Duodenal mucosa (tissue), 2 donors: ENCODE results near the gene NAALADL2.

ENCODE experiments used
- H3K27ac ChIP-seq: one replicate; pipeline ENCODE4 v1.7.0; 2013; ENCODE audit warnings: low read depth, low read length
- H3K27me3 ChIP-seq, 2 donors: one replicate each; pipeline ENCODE4 v1.7.0; 2013; ENCODE audit warnings: low read length in 2 of 2, control low read depth in 1 of 2; ENCODE audit not compliant: insufficient read depth in 2 of 2, control insufficient read depth in 1 of 2
- H3K36me3 ChIP-seq, 2 donors: one replicate each; pipeline ENCODE4 v1.7.0; 2013; ENCODE audit warnings: low read length in 2 of 2, control low read depth in 1 of 2; ENCODE audit not compliant: insufficient read depth in 2 of 2, control insufficient read depth in 1 of 2
- H3K4me1 ChIP-seq, 2 donors: one replicate each; pipeline ENCODE4 v1.7.0; 2013; ENCODE audit warnings: low read length in 2 of 2, control low read depth in 1 of 2; ENCODE audit not compliant: insufficient read depth in 2 of 2, control insufficient read depth in 1 of 2
- H3K4me3 ChIP-seq, 2 donors: one replicate each; pipeline ENCODE4 v1.7.0; 2013; ENCODE audit warnings: low read length in 2 of 2, low read depth in 1 of 2
- H3K9ac ChIP-seq, 2 donors: one replicate each; pipeline ENCODE4 v1.7.0; 2013; ENCODE audit warnings: low read length in 2 of 2, low read depth in 1 of 2
- H3K9me3 ChIP-seq, 2 donors: one replicate each; pipeline ENCODE4 v1.7.0; 2013; ENCODE audit warnings: low read length in 2 of 2, control low read depth in 1 of 2; ENCODE audit not compliant: control insufficient read depth in 1 of 2

The NAALADL2 gene

DNA sequence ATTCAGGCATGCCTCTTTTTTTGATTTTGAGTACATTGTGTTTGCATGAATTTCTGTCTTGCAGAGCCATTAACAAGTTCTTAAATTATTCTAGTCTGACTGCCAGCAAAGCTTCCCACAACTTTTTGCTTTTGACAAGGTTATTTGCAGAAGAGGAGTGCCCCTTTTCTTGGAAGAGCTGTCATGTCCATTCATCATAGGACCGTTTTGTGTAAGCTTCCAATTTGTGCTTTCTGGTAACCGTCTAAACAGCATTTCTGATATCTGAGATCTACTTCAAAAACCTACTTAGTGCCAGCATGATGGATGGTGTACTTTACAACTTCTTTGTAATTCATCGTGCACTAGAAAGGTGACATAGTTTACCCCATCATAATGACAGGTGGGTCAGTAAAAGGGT is 379.7 kb downstream of the NAALADL2 start:
- Histone ChIP-seq H3K36me3 (no peaks in the 10 kb centered on the region), H3K9ac (no peak overlapping the region), H3K4me1 (no peaks in the 10 kb centered on the region), H3K27ac (no peak overlapping the region), H3K27me3 (no peaks in the 10 kb centered on the region), H3K4me3 (no peak overlapping the region), H3K9me3 (no peaks in the 10 kb centered on the region)

DNA sequence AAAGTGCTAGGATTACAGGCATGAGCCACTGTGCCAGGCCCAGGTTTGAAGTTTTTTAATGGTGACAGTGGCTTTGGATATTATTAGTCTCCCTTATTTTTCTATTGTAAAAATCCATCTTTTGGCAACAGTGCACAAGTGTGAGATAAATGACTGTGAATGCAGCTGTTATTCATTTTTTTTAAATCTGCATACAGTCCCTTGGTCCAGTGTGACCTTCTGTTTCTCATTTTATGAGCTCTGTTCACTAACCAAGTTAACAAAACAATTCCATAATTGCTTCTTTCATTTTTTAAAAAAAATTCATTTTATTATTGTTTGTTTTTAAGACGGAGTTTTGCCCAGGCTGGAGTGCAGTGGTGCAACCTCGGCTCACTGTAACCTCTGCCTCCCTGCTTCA is 381.8 kb downstream of the NAALADL2 start:
- no peaks in the 10 kb centered on the region for H3K27me3 ChIP-seq
- no peaks in the 10 kb centered on the region for H3K36me3 ChIP-seq
- no peaks in the 10 kb centered on the region for H3K4me1 ChIP-seq
- H3K9ac ChIP-seq, result no peak overlapping the region
- H3K4me3 ChIP-seq, result no peak overlapping the region
- H3K9me3 ChIP-seq, result no peaks in the 10 kb centered on the region
- no peak overlapping the region for H3K27ac ChIP-seq

DNA sequence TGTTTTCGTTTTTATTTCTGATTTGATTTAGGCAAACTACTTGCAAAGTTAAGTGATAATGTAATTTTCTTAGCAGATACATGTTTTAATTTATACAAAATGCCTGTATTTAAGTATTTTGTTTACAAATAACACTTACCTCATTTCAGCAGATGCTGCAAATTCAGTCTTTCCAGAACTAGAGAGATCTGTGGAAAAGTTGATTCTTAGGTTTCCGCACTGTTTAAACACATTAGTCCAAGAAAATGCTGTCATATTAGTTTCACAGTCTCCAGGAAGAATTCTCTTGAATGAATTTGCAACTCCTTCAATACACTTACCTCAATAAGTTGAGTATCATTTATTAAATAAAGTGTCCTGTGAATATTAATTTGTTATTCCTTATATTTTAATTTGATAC is 383.1 kb downstream of the NAALADL2 start:
- no peak overlapping the region for H3K9ac ChIP-seq
- no peaks in the 10 kb centered on the region for H3K9me3 ChIP-seq
- H3K27ac ChIP-seq, result no peak overlapping the region
- no peaks in the 10 kb centered on the region for H3K27me3 ChIP-seq
- no peaks in the 10 kb centered on the region for H3K36me3 ChIP-seq
- no peak overlapping the region for H3K4me3 ChIP-seq
- H3K4me1 ChIP-seq, result no peaks in the 10 kb centered on the region

DNA sequence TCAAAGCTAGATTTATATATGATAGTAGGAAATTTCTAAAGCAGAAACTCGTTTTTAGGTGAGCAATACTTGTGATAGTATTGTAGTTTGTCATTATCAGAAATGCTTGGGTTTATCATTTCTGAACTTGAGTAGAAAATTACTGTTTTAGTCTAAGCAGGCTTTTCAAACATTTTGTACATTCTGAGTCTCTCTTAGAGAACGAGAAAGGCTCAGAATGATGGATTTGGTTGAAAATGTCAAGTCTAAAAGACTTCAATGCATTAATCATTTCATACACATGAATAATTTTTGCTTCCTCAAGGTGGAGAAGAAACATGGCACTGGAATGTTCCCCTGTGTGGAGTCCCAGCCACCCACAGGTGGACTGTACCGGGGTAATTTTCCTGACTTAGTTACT is 387.1 kb downstream of the NAALADL2 start:
- Histone ChIP-seq H3K9ac (no peak overlapping the region), H3K27ac (no peak overlapping the region), H3K36me3 (no peaks in the 10 kb centered on the region), H3K9me3 (no peaks in the 10 kb centered on the region), H3K27me3 (no peaks in the 10 kb centered on the region), H3K4me1 (no peaks in the 10 kb centered on the region), H3K4me3 (no peak overlapping the region)

DNA sequence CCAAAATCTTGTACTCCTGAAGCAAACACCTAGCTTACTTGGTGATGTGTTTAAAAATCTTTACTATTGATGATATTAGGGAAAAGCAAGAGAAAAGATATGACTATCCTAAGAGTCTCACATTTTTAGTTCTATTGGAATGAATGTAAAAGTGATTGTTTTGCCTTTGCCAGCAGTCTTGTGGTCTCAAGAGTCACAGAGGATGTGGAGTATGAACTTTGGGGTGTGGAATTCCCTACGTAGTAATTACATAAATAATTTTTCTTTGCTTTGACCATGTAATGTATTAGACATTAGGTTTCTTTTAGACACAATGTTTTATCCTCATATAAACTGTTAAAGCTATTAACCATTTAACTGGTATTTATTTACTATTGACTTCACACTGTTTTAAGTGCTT is 387.6 kb downstream of the NAALADL2 start:
- no peak overlapping the region for H3K27ac ChIP-seq
- H3K36me3 ChIP-seq, result no peaks in the 10 kb centered on the region
- H3K4me3 ChIP-seq, result no peak overlapping the region
- no peaks in the 10 kb centered on the region for H3K27me3 ChIP-seq
- H3K9ac ChIP-seq, result no peak overlapping the region
- no peaks in the 10 kb centered on the region for H3K4me1 ChIP-seq
- no peaks in the 10 kb centered on the region for H3K9me3 ChIP-seq

DNA sequence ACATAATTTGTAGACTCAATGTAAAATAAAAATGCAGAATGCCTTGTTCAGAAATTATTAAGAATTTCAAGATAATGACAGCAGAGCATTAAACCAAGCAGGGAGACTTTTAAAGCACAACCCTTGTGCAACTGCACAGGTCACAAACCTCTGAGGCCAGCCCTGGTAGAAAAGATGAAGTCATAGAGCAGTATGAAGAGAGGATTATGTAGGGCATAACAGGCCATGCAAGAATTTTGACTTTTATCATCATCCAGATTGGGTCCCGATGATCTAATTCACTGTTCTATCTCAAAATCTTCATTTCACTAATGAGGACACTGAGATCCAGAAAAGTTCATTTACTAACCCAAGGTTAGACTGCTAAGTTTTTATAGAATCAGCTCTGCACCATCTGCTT is 388.5 kb downstream of the NAALADL2 start:
- no peak overlapping the region for H3K4me3 ChIP-seq
- H3K27ac ChIP-seq, result no peak overlapping the region
- no peaks in the 10 kb centered on the region for H3K36me3 ChIP-seq
- no peaks in the 10 kb centered on the region for H3K4me1 ChIP-seq
- H3K9ac ChIP-seq, result no peak overlapping the region
- no peaks in the 10 kb centered on the region for H3K9me3 ChIP-seq
- no peaks in the 10 kb centered on the region for H3K27me3 ChIP-seq

DNA sequence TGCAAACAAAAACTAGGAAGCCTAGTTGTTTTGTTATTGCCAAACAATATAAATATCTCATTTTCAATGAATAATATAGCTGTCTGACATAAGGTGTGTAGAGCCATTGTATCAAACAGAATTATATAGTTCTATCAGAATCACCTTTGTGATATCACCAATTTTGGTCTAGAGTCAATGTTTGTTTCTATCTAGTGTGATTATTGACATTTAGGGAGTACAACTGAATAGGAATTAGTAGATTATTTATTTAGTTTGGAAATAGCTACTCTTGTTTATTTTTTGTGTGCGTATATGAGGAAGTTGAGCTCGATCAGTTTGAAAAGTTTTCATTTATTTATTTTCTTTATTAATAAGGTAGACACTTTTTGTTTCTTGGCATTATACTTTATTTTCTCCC is 389.7 kb downstream of the NAALADL2 start:
- no peaks in the 10 kb centered on the region for H3K27me3 ChIP-seq
- no peak overlapping the region for H3K9ac ChIP-seq
- H3K9me3 ChIP-seq, result no peaks in the 10 kb centered on the region
- H3K36me3 ChIP-seq, result no peaks in the 10 kb centered on the region
- no peaks in the 10 kb centered on the region for H3K4me1 ChIP-seq
- H3K4me3 ChIP-seq, result no peak overlapping the region
- no peak overlapping the region for H3K27ac ChIP-seq

DNA sequence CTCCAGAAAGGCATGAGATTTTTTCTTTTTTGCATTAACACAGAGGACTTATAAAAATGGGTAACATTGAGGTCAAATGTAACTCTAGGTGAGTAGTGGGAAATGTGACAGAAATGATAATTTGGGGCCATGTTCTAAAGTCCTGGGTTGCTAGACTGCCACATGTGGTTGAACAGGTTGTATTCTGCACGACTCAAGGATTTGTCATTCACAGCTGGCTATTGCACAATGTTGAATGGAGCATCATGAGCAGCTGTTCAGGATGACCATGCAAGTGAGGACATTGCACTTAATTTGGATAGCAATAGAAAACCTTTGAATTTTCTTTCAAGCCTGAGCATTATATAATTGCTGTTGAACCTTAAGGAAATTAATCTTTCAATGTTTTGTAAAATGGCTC is 396.6 kb downstream of the NAALADL2 start:
- Histone ChIP-seq H3K27me3 (no peaks in the 10 kb centered on the region), H3K4me1 (no peaks in the 10 kb centered on the region), H3K4me3 (no peak overlapping the region), H3K36me3 (no peaks in the 10 kb centered on the region), H3K27ac (no peak overlapping the region), H3K9ac (no peak overlapping the region), H3K9me3 (no peaks in the 10 kb centered on the region)

DNA sequence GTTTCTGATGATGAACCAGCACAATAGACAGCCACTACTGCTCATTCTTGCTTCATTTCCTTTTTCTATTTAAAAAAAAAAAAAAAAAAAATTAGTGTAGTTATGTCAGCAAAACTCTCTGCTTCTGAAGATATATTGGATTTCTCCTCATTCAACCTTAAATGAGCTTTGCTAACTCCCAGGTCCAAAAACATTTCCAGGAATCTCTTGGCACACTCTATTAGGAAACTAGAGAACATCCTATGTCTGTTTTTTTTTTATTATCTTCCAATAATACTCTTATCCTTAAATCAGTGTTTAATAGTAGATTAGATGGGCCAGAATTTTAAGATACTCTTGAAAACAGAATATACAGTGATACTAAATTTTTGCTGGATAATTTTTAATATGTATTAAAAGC is 398.0 kb downstream of the NAALADL2 start:
- H3K4me3 ChIP-seq, result no peak overlapping the region
- no peaks in the 10 kb centered on the region for H3K27me3 ChIP-seq
- H3K9ac ChIP-seq, result no peak overlapping the region
- H3K4me1 ChIP-seq, result no peaks in the 10 kb centered on the region
- H3K27ac ChIP-seq, result no peak overlapping the region
- no peaks in the 10 kb centered on the region for H3K9me3 ChIP-seq
- H3K36me3 ChIP-seq, result no peaks in the 10 kb centered on the region

DNA sequence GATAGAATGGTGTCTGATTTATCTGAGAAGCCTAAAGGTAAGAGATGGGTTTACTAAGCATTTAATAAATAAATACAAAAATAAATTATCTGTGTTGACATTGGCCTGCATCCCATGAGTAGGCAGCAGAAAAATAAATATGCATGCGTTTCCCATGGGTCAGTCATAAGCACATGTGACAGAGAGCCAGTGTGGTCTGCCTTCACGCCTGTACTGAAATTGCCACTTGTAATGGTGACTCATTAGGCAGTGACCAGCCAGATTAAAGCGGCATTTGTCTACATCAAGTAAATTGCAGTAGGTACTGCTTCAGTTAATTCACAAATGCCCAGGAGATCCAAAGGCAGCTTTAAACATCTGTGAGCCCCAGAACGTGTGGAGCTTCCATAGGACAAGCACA is 399.6 kb downstream of the NAALADL2 start:
- H3K36me3 ChIP-seq, result no peaks in the 10 kb centered on the region

DNA sequence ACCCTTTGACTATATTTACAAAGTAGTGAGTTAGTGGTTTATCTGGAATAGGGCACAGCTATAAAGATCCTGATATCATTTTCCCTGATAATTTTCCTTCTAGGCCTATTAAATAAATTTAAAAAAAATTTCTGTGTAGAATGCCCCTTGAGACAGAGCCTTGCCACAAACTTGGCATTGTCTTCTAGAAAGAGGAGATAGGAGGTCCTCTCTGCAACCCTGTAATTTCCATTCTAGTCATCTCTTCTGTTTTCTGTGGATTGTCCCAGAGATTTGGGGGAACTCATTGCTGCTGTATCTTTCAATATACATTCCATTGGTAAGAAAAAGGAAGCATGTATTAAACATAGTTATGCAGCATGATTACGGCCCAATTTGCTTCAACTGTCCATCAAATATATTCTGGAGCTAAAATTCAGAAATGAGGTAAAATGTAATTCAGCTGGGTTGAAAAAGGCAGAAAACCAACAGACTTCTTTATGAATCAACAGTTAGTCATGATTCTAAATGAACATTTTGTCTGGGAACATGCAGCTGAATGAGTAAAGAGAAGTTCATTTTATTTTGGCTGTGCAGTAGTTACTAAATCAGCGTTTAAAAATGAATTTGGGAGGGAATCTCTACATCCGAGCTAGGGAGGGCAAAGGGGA is 401.1 kb downstream of the NAALADL2 start:
- H3K27ac ChIP-seq, result no peak overlapping the region
- no peaks in the 10 kb centered on the region for H3K4me1 ChIP-seq
- H3K9ac ChIP-seq, result no peak overlapping the region
- no peaks in the 10 kb centered on the region for H3K36me3 ChIP-seq
- H3K9me3 ChIP-seq, result no peaks in the 10 kb centered on the region
- no peak overlapping the region for H3K4me3 ChIP-seq
- H3K27me3 ChIP-seq, result no peaks in the 10 kb centered on the region

More for the DNA sequence above, 399.6 kb downstream of the NAALADL2 start:
- Histone ChIP-seq H3K4me1 (no peaks in the 10 kb centered on the region), H3K9me3 (no peaks in the 10 kb centered on the region), H3K4me3 (no peak overlapping the region), H3K9ac (no peak overlapping the region), H3K27me3 (no peaks in the 10 kb centered on the region), H3K27ac (no peak overlapping the region)
